C4-2B (cell line): ENCODE data around the gene BPGM.

ENCODE experiments used
- H3K27ac ChIP-seq: fragments of 450-650 bp; 2 replicates; pipeline ENCODE4 v1.5.1; 2017
- CTCF ChIP-seq: fragments of 450-650 bp; conservative IDR thresholded peaks from 2 replicates; pipeline ENCODE4 v1.5.1; 2017; ENCODE audit warnings: mild to moderate bottlenecking
- ZFX ChIP-seq: fragments of 450-650 bp; IDR thresholded peaks from 2 replicates; pipeline ENCODE4 v1.6.1; 2017

The BPGM gene

GRCh38 chr7:134697205-134697886 lies 50.7 kb downstream of the BPGM start:
- no peak overlapping the region for H3K27ac ChIP-seq
- TF ChIP-seq ZFX (no peak), CTCF (no peak)

- H3K27ac ChIP-seq: no peak overlapping the region
- TF ChIP-seq CTCF (no peak), ZFX (no peak)
Observed at GRCh38 chr7:134698481-134698880, 51.8 kb downstream of the BPGM start.

- TF ChIP-seq ZFX (no peak), CTCF (no peak)
- H3K27ac ChIP-seq: no peak overlapping the region
Observed at GRCh38 chr7:134699021-134699818, 52.6 kb downstream of the BPGM start.

- TF ChIP-seq CTCF (no peak), ZFX (no peak)
- H3K27ac ChIP-seq: no peak overlapping the region
Observed at GRCh38 chr7:134699899-134700298, 53.2 kb downstream of the BPGM start.

- TF ChIP-seq CTCF: peak; percentile 49
- TF ChIP-seq ZFX: no peak
- no peak overlapping the region for H3K27ac ChIP-seq
Observed at GRCh38 chr7:134701272-134701671, 54.6 kb downstream of the BPGM start.

GRCh38 chr7:134702366-134703240 lies 56.0 kb downstream of the BPGM start:
- no peak overlapping the region for H3K27ac ChIP-seq
- TF ChIP-seq CTCF (no peak), ZFX (no peak)
